IPS-15b (cell line): ENCODE data around the gene NEU1.
"Not testable (repeated sequence)": the region's sequence is repeated elsewhere in the genome, so short reads cannot be mapped to it uniquely, and the experiment has no call there.

ENCODE experiments used
- H3K27me3 ChIP-seq: one replicate; pipeline ENCODE4 v1.6.1; 2013; ENCODE audit warnings: low read length; ENCODE audit not compliant: control insufficient read depth, insufficient read depth
- H3K36me3 ChIP-seq: one replicate; pipeline ENCODE4 v1.6.1; 2013; ENCODE audit warnings: low read length; ENCODE audit not compliant: control insufficient read depth, insufficient read depth
- H3K4me1 ChIP-seq: one replicate; pipeline ENCODE4 v1.6.1; 2013; ENCODE audit warnings: mild to moderate bottlenecking, low read length; ENCODE audit not compliant: control insufficient read depth, insufficient read depth
- H3K4me3 ChIP-seq: one replicate; pipeline ENCODE4 v1.5.1; 2013; ENCODE audit warnings: low read depth, low read length
- H3K9ac ChIP-seq: one replicate; pipeline ENCODE4 v1.6.1; 2013; ENCODE audit warnings: low read depth, mild to moderate bottlenecking, low read length
- H3K9me3 ChIP-seq: one replicate; pipeline ENCODE4 v1.6.1; 2013; ENCODE audit warnings: mild to moderate bottlenecking, low read length; ENCODE audit not compliant: control insufficient read depth, insufficient read depth

NEU1 gene

GRCh38 chr6:31850765-31851484 lies 11.7 kb downstream of the NEU1 start:
- no peak overlapping the region for H3K4me3 ChIP-seq

GRCh38 chr6:31847276-31847978 lies 15.2 kb downstream of the NEU1 start:
- Histone ChIP-seq H3K4me3 (no peak overlapping the region), H3K36me3 (no peaks in the 10 kb centered on the region), H3K9ac (no peak overlapping the region), H3K4me1 (peaks cover 4% of the 10 kb centered on the region), H3K27me3 (no peaks in the 10 kb centered on the region), H3K9me3 (no peaks in the 10 kb centered on the region)

More at GRCh38 chr6:31850765-31851484, 11.7 kb downstream of the NEU1 start:
- H3K36me3 ChIP-seq = no peaks in the 10 kb centered on the region
- no peaks in the 10 kb centered on the region for H3K27me3 ChIP-seq
- H3K9ac ChIP-seq = no peak overlapping the region
- no peaks in the 10 kb centered on the region for H3K9me3 ChIP-seq
- peaks cover 4% of the 10 kb centered on the region for H3K4me1 ChIP-seq

- peaks cover 12% of the 10 kb centered on the region for H3K36me3 ChIP-seq
- no peaks in the 10 kb centered on the region for H3K4me1 ChIP-seq
- H3K27me3 ChIP-seq = no peaks in the 10 kb centered on the region
- no peaks in the 10 kb centered on the region for H3K9me3 ChIP-seq
- H3K4me3 ChIP-seq = no peak overlapping the region
- no peak overlapping the region for H3K9ac ChIP-seq
Observed at GRCh38 chr6:31844507-31844906, 18.1 kb downstream of the NEU1 start.

GRCh38 chr6:31842053-31842452 lies 20.6 kb downstream of the NEU1 start:
- no peaks in the 10 kb centered on the region for H3K9me3 ChIP-seq
- H3K27me3 ChIP-seq = no peaks in the 10 kb centered on the region
- no peaks in the 10 kb centered on the region for H3K4me1 ChIP-seq
- H3K9ac ChIP-seq = no peak overlapping the region
- no peak overlapping the region for H3K4me3 ChIP-seq
- H3K36me3 ChIP-seq = peaks cover 35% of the 10 kb centered on the region

- H3K4me1 ChIP-seq, H3K27me3 ChIP-seq, H3K4me3 ChIP-seq, H3K9me3 ChIP-seq, H3K9ac ChIP-seq: not testable (repeated sequence)
- peaks cover 50% of the 10 kb centered on the region for H3K36me3 ChIP-seq
Observed at GRCh38 chr6:31839779-31840126, 22.9 kb downstream of the NEU1 start.

GRCh38 chr6:31838968-31839367 lies 23.7 kb downstream of the NEU1 start:
- Histone ChIP-seq H3K36me3 (peaks cover 50% of the 10 kb centered on the region), H3K9me3 (no peaks in the 10 kb centered on the region), H3K4me3 (no peak overlapping the region), H3K27me3 (no peaks in the 10 kb centered on the region), H3K4me1 (no peaks in the 10 kb centered on the region), H3K9ac (no peak overlapping the region)

GRCh38 chr6:31838114-31838553 lies 24.5 kb downstream of the NEU1 start:
- Histone ChIP-seq H3K4me3 (peak overlapping the region; percentile 99), H3K9ac (peak overlapping the region; percentile 73), H3K36me3 (peaks cover 50% of the 10 kb centered on the region)
- not testable (repeated sequence) for H3K4me1 ChIP-seq, H3K27me3 ChIP-seq, H3K9me3 ChIP-seq

- Histone ChIP-seq H3K4me3 (peak overlapping the region; percentile 99), H3K36me3 (peaks cover 50% of the 10 kb centered on the region), H3K9ac (peak overlapping the region; percentile 73), H3K9me3 (no peaks in the 10 kb centered on the region), H3K4me1 (no peaks in the 10 kb centered on the region), H3K27me3 (no peaks in the 10 kb centered on the region)
Observed at GRCh38 chr6:31837369-31838113, 25.1 kb downstream of the NEU1 start.

- Histone ChIP-seq H3K9me3 (no peaks in the 10 kb centered on the region), H3K4me1 (no peaks in the 10 kb centered on the region), H3K27me3 (no peaks in the 10 kb centered on the region), H3K36me3 (peaks cover 50% of the 10 kb centered on the region), H3K9ac (peak overlapping the region; percentile 99), H3K4me3 (peak overlapping the region; percentile 99)
Observed at GRCh38 chr6:31836474-31837368, 25.9 kb downstream of the NEU1 start.

- H3K9ac ChIP-seq = peak overlapping the region; percentile 99
- H3K4me1 ChIP-seq = no peaks in the 10 kb centered on the region
- H3K27me3 ChIP-seq = no peaks in the 10 kb centered on the region
- peaks cover 50% of the 10 kb centered on the region for H3K36me3 ChIP-seq
- H3K4me3 ChIP-seq = peak overlapping the region; percentile 99
- no peaks in the 10 kb centered on the region for H3K9me3 ChIP-seq
Observed at GRCh38 chr6:31836047-31836473, 26.6 kb downstream of the NEU1 start.
